Stimulated activated naive B cell treated with anti-CD40 and anti-IgM and Interleukin-4, amounts not matched to agents 10 μg/mL and 1 μg/mL and 100 μg/mL, for 72 hours (primary cell): Measurements from ENCODE around the gene MMAB.

Experiments
- ATAC-seq, 2 donors: fragments of 150-1000 bp; cut with Tn5 transposase; replicated peaks; 2 replicates each; pipeline ENCODE4 v1.10.0; 2021; ENCODE audit warnings: moderate library complexity in 1 of 2
- DNase-seq: peaks from one replicate; pipeline ENCODE4 v3.0.0; 2021
- H3K27ac Mint-ChIP-seq: one replicate; pipeline ENCODE4 v1.8.0; 2022; ENCODE audit warnings: mild to moderate bottlenecking, mixed read lengths
- H3K27me3 Mint-ChIP-seq, 2 donors: one replicate each; pipeline ENCODE4 v1.8.0; 2022; ENCODE audit warnings: mixed read lengths in 2 of 2
- H3K36me3 Mint-ChIP-seq, 2 donors: one replicate each; pipeline ENCODE4 v1.8.0; 2022; ENCODE audit warnings: mixed read lengths in 2 of 2, mild to moderate bottlenecking in 1 of 2
- H3K4me1 Mint-ChIP-seq, 2 donors: one replicate each; pipeline ENCODE4 v1.8.0; 2022; ENCODE audit warnings: mixed read lengths in 2 of 2, mild to moderate bottlenecking in 1 of 2
- H3K4me3 Mint-ChIP-seq, 2 donors: one replicate each; pipeline ENCODE4 v1.8.0; 2022; ENCODE audit warnings: mild to moderate bottlenecking in 2 of 2, mixed read lengths in 2 of 2, moderate library complexity in 1 of 2
- H3K9me3 Mint-ChIP-seq, 2 donors: one replicate each; pipeline ENCODE4 v1.8.0; 2022; ENCODE audit warnings: mixed read lengths in 2 of 2, mild to moderate bottlenecking in 1 of 2

MMAB gene

GRCh38 chr12:109586385-109587296 lies 13.3 kb upstream of the MMAB start:
- Mint-ChIP-seq H3K4me3 (no peak overlapping the region), H3K27me3 (no peaks in the 10 kb centered on the region), H3K36me3 (peaks cover 57 to 75% of the 10 kb centered on the region in 2 donors), H3K27ac (no peak overlapping the region), H3K9me3 (no peaks in the 10 kb centered on the region), H3K4me1 (peaks cover 0 to 2% of the 10 kb centered on the region in 2 donors)
- ATAC-seq (no peak), DNase-seq (no peak)

- Mint-ChIP-seq H3K4me1 (peaks cover 0 to 2% of the 10 kb centered on the region in 2 donors), H3K36me3 (peaks cover 56 to 74% of the 10 kb centered on the region in 2 donors), H3K9me3 (no peaks in the 10 kb centered on the region), H3K27ac (no peak overlapping the region), H3K27me3 (no peaks in the 10 kb centered on the region), H3K4me3 (no peak overlapping the region)
- DNase-seq (no peak), ATAC-seq (no peak)
Observed at GRCh38 chr12:109583733-109584132, 10.4 kb upstream of the MMAB start.

GRCh38 chr12:109582636-109583035 lies 9.3 kb upstream of the MMAB start:
- Mint-ChIP-seq H3K27me3 (no peaks in the 10 kb centered on the region), H3K4me1 (peaks cover 0 to 2% of the 10 kb centered on the region in 2 donors), H3K4me3 (no peak overlapping the region), H3K27ac (no peak overlapping the region), H3K36me3 (peaks cover 49 to 67% of the 10 kb centered on the region in 2 donors), H3K9me3 (no peaks in the 10 kb centered on the region)
- ATAC-seq, result no peak
- no peak for DNase-seq

DNA sequence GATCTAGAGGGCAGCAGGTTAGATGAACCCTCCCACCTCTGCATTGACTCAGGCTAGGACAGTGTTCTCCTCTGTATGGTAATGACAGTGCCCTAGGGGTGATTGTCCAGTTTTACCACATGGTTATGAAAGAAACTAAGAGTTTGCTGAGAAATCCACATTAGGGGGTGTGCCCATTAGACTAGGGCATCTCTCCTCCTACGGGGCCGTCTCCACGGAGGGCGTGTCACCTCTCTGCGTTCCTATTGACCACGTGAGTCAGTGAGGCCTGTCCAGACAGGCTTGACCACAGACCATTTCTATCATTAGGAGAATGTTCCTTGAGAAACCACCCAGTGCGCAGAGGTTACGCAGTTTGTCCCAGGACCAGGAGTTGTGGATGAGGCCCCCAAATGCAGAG lies 8.6 kb upstream of the MMAB start:
- H3K4me1 Mint-ChIP-seq, result peaks cover 0 to 4% of the 10 kb centered on the region in 2 donors
- H3K27ac Mint-ChIP-seq, result no peak overlapping the region
- H3K27me3 Mint-ChIP-seq, result no peaks in the 10 kb centered on the region
- no peak for DNase-seq
- H3K4me3 Mint-ChIP-seq, result no peak overlapping the region
- ATAC-seq, result no peak
- peaks cover 53 to 65% of the 10 kb centered on the region in 2 donors for H3K36me3 Mint-ChIP-seq
- H3K9me3 Mint-ChIP-seq, result no peaks in the 10 kb centered on the region

GRCh38 chr12:109581334-109581691 lies 8.0 kb upstream of the MMAB start:
- H3K36me3 Mint-ChIP-seq, result peaks cover 49 to 62% of the 10 kb centered on the region in 2 donors
- H3K9me3 Mint-ChIP-seq, result no peaks in the 10 kb centered on the region
- no peak overlapping the region for H3K4me3 Mint-ChIP-seq
- DNase-seq (no peak), ATAC-seq (no peak)
- no peaks in the 10 kb centered on the region for H3K27me3 Mint-ChIP-seq
- H3K4me1 Mint-ChIP-seq, result peaks cover 0 to 4% of the 10 kb centered on the region in 2 donors
- no peak overlapping the region for H3K27ac Mint-ChIP-seq

- H3K9me3 Mint-ChIP-seq, result no peaks in the 10 kb centered on the region
- ATAC-seq, result no peak
- H3K4me3 Mint-ChIP-seq, result no peak overlapping the region
- H3K36me3 Mint-ChIP-seq, result peaks cover 46 to 59% of the 10 kb centered on the region in 2 donors
- no peak overlapping the region for H3K27ac Mint-ChIP-seq
- no peak for DNase-seq
- no peaks in the 10 kb centered on the region for H3K27me3 Mint-ChIP-seq
- peaks cover under 1 to 4% of the 10 kb centered on the region in 2 donors for H3K4me1 Mint-ChIP-seq
Observed at GRCh38 chr12:109580684-109581333, 7.5 kb upstream of the MMAB start.

- Mint-ChIP-seq H3K27me3 (no peaks in the 10 kb centered on the region), H3K36me3 (peaks cover 45 to 60% of the 10 kb centered on the region in 2 donors), H3K4me3 (no peak overlapping the region), H3K4me1 (peaks cover 4 to 6% of the 10 kb centered on the region in 2 donors), H3K27ac (no peak overlapping the region), H3K9me3 (no peaks in the 10 kb centered on the region)
- DNase-seq (no peak), ATAC-seq (no peak)
Observed at GRCh38 chr12:109580272-109580671, 7.0 kb upstream of the MMAB start.

DNA sequence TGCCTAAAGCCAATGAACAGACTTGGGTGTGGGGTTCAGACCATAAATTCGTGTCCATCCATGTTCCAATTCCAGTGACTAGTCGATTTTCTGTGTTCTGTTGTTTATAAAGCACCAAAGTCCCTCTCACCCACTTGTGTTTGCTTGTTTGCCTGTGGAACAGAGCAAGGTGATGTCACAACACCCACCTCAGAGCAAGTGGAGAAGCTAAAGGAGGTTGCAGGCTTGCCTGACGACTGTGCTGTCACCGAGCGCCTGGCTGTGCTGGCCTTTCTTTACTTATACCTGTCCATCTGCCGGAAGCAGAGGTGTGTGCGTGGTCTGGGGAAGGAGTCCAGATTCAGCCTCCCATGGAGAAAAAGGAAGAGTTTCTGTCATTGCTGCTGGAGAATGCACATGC lies 6.3 kb upstream of the MMAB start:
- no peak for ATAC-seq
- H3K36me3 Mint-ChIP-seq, result peaks cover 47 to 60% of the 10 kb centered on the region in 2 donors
- H3K27ac Mint-ChIP-seq, result no peak overlapping the region
- no peaks in the 10 kb centered on the region for H3K9me3 Mint-ChIP-seq
- no peak for DNase-seq
- H3K4me3 Mint-ChIP-seq, result no peak overlapping the region
- peaks cover 5 to 12% of the 10 kb centered on the region in 2 donors for H3K4me1 Mint-ChIP-seq
- no peaks in the 10 kb centered on the region for H3K27me3 Mint-ChIP-seq

- Mint-ChIP-seq H3K4me1 (peaks cover 10 to 17% of the 10 kb centered on the region in 2 donors), H3K36me3 (peaks cover 44 to 63% of the 10 kb centered on the region in 2 donors)
Observed at GRCh38 chr12:109578330-109578927, 5.1 kb upstream of the MMAB start.

DNA sequence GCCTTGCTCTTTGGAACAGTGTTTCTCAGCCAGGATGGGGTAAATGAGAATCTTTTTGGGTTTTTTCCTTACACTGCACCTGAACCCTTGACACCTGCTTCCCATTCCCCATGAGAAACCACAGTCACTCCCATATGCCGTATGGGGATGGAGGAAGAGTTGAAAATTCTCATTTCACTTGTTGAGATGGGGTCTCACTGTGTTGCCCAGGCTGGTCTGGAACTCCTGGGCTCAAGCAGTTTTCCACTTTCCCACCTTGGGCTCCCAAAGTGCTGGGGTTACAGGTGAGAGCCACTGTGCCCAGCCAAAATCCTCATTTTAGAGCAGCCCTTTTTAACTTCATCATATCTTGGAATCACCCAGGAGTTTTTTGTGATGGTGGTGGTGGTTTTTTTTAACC lies 4.0 kb upstream of the MMAB start:
- no peaks in the 10 kb centered on the region for H3K27me3 Mint-ChIP-seq
- H3K36me3 Mint-ChIP-seq, result peaks cover 46 to 63% of the 10 kb centered on the region in 2 donors
- no peaks in the 10 kb centered on the region for H3K9me3 Mint-ChIP-seq
- H3K4me1 Mint-ChIP-seq, result peaks cover 16 to 28% of the 10 kb centered on the region in 2 donors
- ATAC-seq (no peak), DNase-seq (no peak)
- no peak overlapping the region for H3K27ac Mint-ChIP-seq
- H3K4me3 Mint-ChIP-seq, result no peak overlapping the region

More at GRCh38 chr12:109578330-109578927, 5.1 kb upstream of the MMAB start:
- no peak overlapping the region for H3K27ac Mint-ChIP-seq
- DNase-seq (no peak), ATAC-seq (no peak)
- no peaks in the 10 kb centered on the region for H3K27me3 Mint-ChIP-seq
- H3K4me3 Mint-ChIP-seq, result no peak overlapping the region
- no peaks in the 10 kb centered on the region for H3K9me3 Mint-ChIP-seq

DNA sequence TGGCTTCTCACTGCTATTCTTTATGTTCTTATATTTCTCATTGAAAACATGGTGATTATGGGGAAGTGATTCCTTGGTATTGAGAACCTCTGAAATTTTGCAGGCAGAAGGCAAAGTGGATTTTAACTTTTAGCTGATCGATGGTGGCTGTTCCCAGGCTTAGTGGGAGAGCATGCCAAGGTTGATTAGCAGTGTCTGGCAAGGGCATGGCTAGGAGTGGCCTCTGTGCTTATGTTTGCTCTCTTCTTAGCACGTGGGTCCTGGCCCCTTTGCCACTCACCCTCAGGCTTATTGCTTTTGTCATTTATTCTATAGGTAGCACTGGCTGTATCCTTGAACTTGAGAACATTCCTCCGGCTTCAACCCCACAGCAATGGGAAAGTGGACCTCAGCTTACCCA lies 2.4 kb upstream of the MMAB start:
- ATAC-seq (no peak), DNase-seq (no peak)
- no peak overlapping the region for H3K4me3 Mint-ChIP-seq
- H3K27ac Mint-ChIP-seq, result no peak overlapping the region
- H3K27me3 Mint-ChIP-seq, result no peaks in the 10 kb centered on the region
- peaks cover 21 to 33% of the 10 kb centered on the region in 2 donors for H3K4me1 Mint-ChIP-seq
- H3K9me3 Mint-ChIP-seq, result no peaks in the 10 kb centered on the region
- H3K36me3 Mint-ChIP-seq, result peaks cover 32 to 57% of the 10 kb centered on the region in 2 donors

DNA sequence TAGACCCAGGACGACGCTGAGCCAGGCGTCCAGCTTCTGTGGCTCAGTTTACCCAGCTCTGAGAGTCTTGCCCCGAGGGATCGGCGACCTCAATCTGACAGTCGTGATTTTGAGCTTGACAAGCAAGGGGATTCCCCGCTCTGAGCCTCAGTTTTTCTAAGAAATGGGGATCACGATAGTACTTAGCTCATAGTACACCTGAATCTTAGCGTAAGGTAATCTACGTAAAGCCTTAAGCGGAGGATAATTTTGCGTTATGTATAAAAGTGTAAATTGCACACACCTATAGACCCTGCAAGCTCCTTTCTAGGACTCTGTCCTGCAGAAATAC lies 575 bp upstream of the MMAB start:
- peak; percentile 6 to 8 for ATAC-seq
- peak overlapping the region; percentile 92 to 99 for H3K4me3 Mint-ChIP-seq
- H3K4me1 Mint-ChIP-seq, result peaks cover 23 to 42% of the 10 kb centered on the region in 2 donors
- H3K36me3 Mint-ChIP-seq, result peaks cover 31 to 56% of the 10 kb centered on the region in 2 donors
- H3K27ac Mint-ChIP-seq, result no peak overlapping the region
- no peaks in the 10 kb centered on the region for H3K27me3 Mint-ChIP-seq
- H3K9me3 Mint-ChIP-seq, result no peaks in the 10 kb centered on the region
- no peak for DNase-seq

DNA sequence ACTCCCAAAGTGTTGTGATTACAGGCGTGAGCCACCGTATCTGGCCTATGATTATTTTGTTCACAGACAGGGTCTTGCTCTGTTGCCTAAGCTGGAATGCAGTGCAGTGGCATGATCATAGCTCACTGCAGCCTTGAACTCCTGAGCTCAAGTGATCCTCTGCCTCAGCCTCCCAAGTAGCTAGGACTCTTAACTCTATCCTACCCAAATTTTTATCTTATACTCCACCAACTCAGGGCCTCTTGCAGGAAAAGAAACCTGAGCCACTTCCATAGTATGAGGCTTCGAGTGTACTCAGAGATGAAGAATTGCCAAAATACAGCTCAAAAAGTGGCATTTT lies 828 bp downstream of the MMAB start:
- peaks cover 23 to 42% of the 10 kb centered on the region in 2 donors for H3K4me1 Mint-ChIP-seq
- H3K36me3 Mint-ChIP-seq, result peaks cover 30 to 57% of the 10 kb centered on the region in 2 donors
- DNase-seq, result no peak
- no peaks in the 10 kb centered on the region for H3K27me3 Mint-ChIP-seq
- no peaks in the 10 kb centered on the region for H3K9me3 Mint-ChIP-seq
- no peak for ATAC-seq
- H3K27ac Mint-ChIP-seq, result peak overlapping the region; percentile 99
- peak overlapping the region; percentile 92 to 99 for H3K4me3 Mint-ChIP-seq

DNA sequence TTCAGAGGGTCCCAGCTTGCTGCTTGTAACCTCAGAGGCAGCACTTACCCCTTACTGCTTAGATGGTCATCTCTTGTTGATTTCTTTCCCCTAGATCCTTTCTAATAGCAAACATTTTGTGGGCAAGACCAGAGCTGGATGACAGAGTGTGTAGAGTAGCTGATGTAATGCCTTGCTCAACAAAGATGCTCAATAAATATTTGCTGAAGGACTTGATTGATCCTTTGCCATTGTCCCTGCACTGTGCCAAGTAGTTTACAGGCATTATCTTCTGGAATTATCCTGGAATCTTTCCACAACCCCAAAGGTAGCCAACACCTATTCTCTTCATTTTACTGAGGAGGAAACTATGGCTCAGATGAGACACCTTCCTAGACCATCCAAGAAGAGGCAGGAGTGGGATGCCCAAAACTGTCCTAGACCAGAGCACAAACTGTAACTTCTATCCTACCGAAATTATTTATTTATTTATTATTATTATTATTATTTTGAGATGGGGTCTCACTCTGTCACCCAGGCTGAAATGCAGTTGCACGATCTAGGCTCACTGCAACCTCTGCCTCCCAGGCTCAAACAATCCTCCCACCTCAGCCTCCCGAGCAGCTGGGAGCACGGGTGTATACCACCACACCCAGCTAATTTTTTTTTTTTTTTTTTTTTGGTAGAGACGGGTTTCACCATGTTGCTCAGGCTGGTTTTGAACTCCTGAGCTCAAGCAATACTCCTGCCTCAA lies 1.4 kb downstream of the MMAB start:
- DNase-seq (no peak), ATAC-seq (no peak)
- H3K4me1 Mint-ChIP-seq, result peaks cover 21 to 42% of the 10 kb centered on the region in 2 donors
- peak overlapping the region; percentile 92 to 99 for H3K4me3 Mint-ChIP-seq
- peak overlapping the region; percentile 37 for H3K27ac Mint-ChIP-seq
- no peaks in the 10 kb centered on the region for H3K9me3 Mint-ChIP-seq
- H3K36me3 Mint-ChIP-seq, result peaks cover 29 to 56% of the 10 kb centered on the region in 2 donors
- no peaks in the 10 kb centered on the region for H3K27me3 Mint-ChIP-seq
